Panc1 (cell line): ENCODE measurements around the gene SLC13A3. TPM values are rescaled to one million over a fixed set of nuclear protein-coding genes. Genes with fewer than 3 reads are reported as not detected.

Experiments
- ATAC-seq: fragments of 200-7000 bp; cut with Tn5 transposase; 2 replicates; pipeline ENCODE4 v1.9.1; 2020; ENCODE audit warnings: mild to moderate bottlenecking, moderate library complexity
- BruUV-seq: library from RNA; stranded (reverse); fragments of 400-500 nt; replicated peaks from 2 replicates; lab custom pipeline; 2021; lab: Mats Ljungman, UMichigan
- CTCF ChIA-PET: fragments of 300-600 bp; sonication (Branson Sonifier 250); formaldehyde crosslinking; loops from one replicate; lab custom pipeline; 2022; ENCODE audit warnings: antibody characterized with exemption; lab: Charles Lee
- POLR2A ChIA-PET: fragments of 300-600 bp; sonication (Branson Sonifier 250); formaldehyde crosslinking; loops from one replicate; lab custom pipeline; 2022; ENCODE audit warnings: antibody characterized with exemption; lab: Charles Lee
- DNase-seq: peaks from one replicate; pipeline ENCODE4 v3.0.0-alpha.2; 2010; ENCODE audit warnings: low read depth, low spot score
- H3K27ac ChIP-seq: 2 replicates; pipeline ENCODE4 v1.5.1; 2011; ENCODE audit warnings: mild to moderate bottlenecking, low read length, inconsistent platforms
- H3K27me3 ChIP-seq: fragments of 200-500 bp; sonication (Bioruptor generic); 2 replicates; pipeline ENCODE4 v1.6.0; 2014; ENCODE audit warnings: low read length, inconsistent platforms; ENCODE audit not compliant: control insufficient read depth, insufficient read depth
- H3K36me3 ChIP-seq: fragments of 200-500 bp; sonication (Bioruptor generic); 2 replicates; pipeline ENCODE4 v1.5.1; 2014; ENCODE audit warnings: inconsistent platforms, mild to moderate bottlenecking, low read length, moderate library complexity; ENCODE audit not compliant: control insufficient read depth, insufficient read depth
- H3K4me1 ChIP-seq: 2 replicates; pipeline ENCODE4 v1.5.1; 2011; ENCODE audit warnings: inconsistent platforms, mild to moderate bottlenecking, low read length, moderate library complexity; ENCODE audit not compliant: control insufficient read depth, insufficient read depth
- H3K4me3 ChIP-seq, 2 experiments: 2 replicates each; pipeline ENCODE4 v1.5.1; 2011 to 2012; ENCODE audit warnings: low read depth in 2 of 2, low read length in 2 of 2, mild to moderate bottlenecking in 2 of 2, inconsistent platforms in 1 of 2, moderate library complexity in 1 of 2
- H3K9me3 ChIP-seq: fragments of 200-500 bp; sonication (Bioruptor generic); 2 replicates; pipeline ENCODE4 v1.5.1; 2014; ENCODE audit warnings: low read depth, mild to moderate bottlenecking, inconsistent platforms, low read length, moderate library complexity; ENCODE audit not compliant: control insufficient read depth, insufficient read depth
- POLR2AphosphoS5 ChIP-seq: IDR thresholded peaks from 2 replicates; pipeline ENCODE4 v1.6.1; 2012; ENCODE audit warnings: mild to moderate bottlenecking, low read depth, low read length, moderate library complexity
- SIN3A ChIP-seq: IDR thresholded peaks from 2 replicates; pipeline ENCODE4 v1.6.1; 2012; ENCODE audit warnings: low read depth, mild to moderate bottlenecking, low read length, moderate library complexity, borderline replicate concordance; ENCODE audit not compliant: insufficient read depth
- TCF7L2 ChIP-seq: IDR thresholded peaks from 2 replicates; pipeline ENCODE4 v1.6.1; 2011; ENCODE audit warnings: mild to moderate bottlenecking, low read depth, low read length, inconsistent platforms
- in situ Hi-C: cut with HindIII; loops from 2 replicates; pipeline ENCODE4 v1.10.0; 2016; ENCODE audit warnings: low sequenced_read_pairs, low pct_unique_long_range_greater_than_20kb
- intact Hi-C: fragments of 100-400 bp; cut with micrococcal nuclease; formaldehyde crosslinking; loops from one replicate; pipeline ENCODE4 v1.10.0; 2022; ENCODE audit not compliant: unreplicated experiment
- total RNA-seq: library from RNA; stranded (reverse); gene quantifications from one replicate; pipeline ENCODE4 v1.2.1, GENCODE V29; 2021; ENCODE audit not compliant: unreplicated experiment
- TF ChIP-seq, protein P1 (sequence below): fragments of 450-650 bp; IDR thresholded peaks from 2 replicates; pipeline ENCODE4 v1.5.1; 2017; ENCODE audit warnings: mild to moderate bottlenecking
- TF ChIP-seq, protein P2 (sequence below), 2 experiments: IDR thresholded peaks; 2 replicates each; pipeline ENCODE4 v1.6.1; 2011 to 2012; ENCODE audit warnings: low read depth in 2 of 2, control low read depth in 1 of 2, low read length in 1 of 2, mild to moderate bottlenecking in 1 of 2, moderate library complexity in 1 of 2; ENCODE audit not compliant: insufficient read depth in 1 of 2

The SLC13A3 gene
- total RNA-seq, 1 experiment from 2014 or later: 0.31 TPM

DNA sequence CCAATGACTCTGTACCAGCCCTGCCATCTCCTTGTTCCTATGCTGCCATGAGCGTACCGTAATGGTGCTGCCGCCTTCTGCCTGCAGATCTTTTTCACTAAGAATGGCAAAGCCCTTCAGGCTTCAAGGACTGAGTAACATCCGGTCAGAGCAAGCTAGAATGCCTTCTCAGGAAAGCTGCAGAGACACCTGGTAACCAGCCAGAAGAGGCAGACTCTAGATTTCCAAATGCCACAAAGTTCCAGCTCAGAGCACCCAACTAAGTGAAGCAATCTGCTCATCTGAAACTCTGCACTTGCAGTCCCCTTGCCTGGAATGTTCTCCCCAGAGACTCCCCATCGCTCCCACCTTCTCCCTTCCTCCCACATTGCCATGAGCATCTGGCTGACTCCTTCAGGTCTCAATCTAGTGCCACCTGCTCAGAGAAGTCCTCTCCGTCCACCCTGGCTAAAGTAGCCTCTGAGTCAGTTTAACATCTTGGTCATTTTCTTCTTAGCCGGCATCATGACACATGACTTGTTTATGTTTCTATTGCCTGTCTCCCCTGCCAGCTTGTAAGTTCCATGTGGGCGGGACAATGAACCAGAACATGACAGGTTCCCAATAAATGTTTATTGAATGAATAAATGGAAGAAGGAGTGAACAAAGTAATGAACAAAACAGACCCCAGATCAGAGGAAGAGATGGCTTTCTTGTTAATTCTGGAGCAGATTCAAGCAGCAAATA lies 93.9 kb downstream of the SLC13A3 start:
- no TSS peak for BruUV-seq
- ATAC-seq (no peak), DNase-seq (no peak)
- H3K27ac ChIP-seq: no peak overlapping the region
- TF ChIP-seq SIN3A (no peak), TCF7L2 (no peak), POLR2AphosphoS5 (no peak)
- TF ChIP-seq, protein P1, sequence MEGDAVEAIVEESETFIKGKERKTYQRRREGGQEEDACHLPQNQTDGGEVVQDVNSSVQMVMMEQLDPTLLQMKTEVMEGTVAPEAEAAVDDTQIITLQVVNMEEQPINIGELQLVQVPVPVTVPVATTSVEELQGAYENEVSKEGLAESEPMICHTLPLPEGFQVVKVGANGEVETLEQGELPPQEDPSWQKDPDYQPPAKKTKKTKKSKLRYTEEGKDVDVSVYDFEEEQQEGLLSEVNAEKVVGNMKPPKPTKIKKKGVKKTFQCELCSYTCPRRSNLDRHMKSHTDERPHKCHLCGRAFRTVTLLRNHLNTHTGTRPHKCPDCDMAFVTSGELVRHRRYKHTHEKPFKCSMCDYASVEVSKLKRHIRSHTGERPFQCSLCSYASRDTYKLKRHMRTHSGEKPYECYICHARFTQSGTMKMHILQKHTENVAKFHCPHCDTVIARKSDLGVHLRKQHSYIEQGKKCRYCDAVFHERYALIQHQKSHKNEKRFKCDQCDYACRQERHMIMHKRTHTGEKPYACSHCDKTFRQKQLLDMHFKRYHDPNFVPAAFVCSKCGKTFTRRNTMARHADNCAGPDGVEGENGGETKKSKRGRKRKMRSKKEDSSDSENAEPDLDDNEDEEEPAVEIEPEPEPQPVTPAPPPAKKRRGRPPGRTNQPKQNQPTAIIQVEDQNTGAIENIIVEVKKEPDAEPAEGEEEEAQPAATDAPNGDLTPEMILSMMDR: no peak
- CTCF ChIA-PET: no interaction called here
- H3K9me3 ChIP-seq: no peaks in the 10 kb centered on the region
- in situ Hi-C loops (no loop called here), intact Hi-C loops (no loop called here)
- POLR2A ChIA-PET: no interaction called here
- H3K4me3 ChIP-seq: no peak overlapping the region
- H3K27me3 ChIP-seq: peaks cover 3% of the 10 kb centered on the region
- no peaks in the 10 kb centered on the region for H3K36me3 ChIP-seq
- H3K4me1 ChIP-seq: peaks cover 2% of the 10 kb centered on the region; the same call in 1 of the 2 replicates

DNA sequence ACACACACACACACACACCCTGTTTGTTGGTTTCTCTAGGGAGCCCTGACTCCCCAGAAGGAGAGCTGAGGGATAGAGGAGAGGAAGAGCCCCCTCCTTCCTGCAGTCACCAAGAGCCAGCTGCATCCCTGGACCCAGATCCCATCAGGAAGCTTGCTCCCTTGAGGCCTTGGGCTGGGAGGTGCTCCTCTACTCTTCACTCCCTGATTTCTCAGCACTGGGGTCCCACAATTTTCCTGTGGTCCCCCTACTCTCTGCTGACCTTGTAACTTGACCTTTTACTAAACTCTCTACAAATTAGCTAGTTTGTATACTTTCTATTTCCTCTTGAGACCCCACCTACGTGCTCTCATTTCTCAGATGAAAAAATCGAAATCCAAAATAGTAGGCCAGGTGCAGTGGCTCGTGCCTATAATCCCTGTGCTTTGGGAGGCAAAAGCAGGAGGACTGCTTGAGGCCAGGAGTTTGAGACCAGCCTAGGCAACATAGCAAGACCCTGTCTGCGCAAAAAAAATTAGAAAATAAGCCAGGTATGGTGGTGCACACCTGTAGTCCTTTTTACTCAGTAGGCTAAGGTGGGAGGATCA lies 95.8 kb downstream of the SLC13A3 start:
- ChIA-PET POLR2A (no interaction called here), CTCF (no interaction called here)
- DNase-seq (no peak), ATAC-seq (no peak)
- no TSS peak for BruUV-seq
- H3K9me3 ChIP-seq: no peaks in the 10 kb centered on the region
- in situ Hi-C loops (no loop called here), intact Hi-C loops (no loop called here)
- no peaks in the 10 kb centered on the region for H3K36me3 ChIP-seq
- peaks cover 3% of the 10 kb centered on the region for H3K27me3 ChIP-seq
- no peak overlapping the region for H3K27ac ChIP-seq
- H3K4me3 ChIP-seq: no peak overlapping the region
- no peak for TF ChIP-seq POLR2AphosphoS5
- no peak for TF ChIP-seq SIN3A
- TF ChIP-seq, protein P1: no peak
- TF ChIP-seq TCF7L2: no peak
- TF ChIP-seq, protein P2, sequence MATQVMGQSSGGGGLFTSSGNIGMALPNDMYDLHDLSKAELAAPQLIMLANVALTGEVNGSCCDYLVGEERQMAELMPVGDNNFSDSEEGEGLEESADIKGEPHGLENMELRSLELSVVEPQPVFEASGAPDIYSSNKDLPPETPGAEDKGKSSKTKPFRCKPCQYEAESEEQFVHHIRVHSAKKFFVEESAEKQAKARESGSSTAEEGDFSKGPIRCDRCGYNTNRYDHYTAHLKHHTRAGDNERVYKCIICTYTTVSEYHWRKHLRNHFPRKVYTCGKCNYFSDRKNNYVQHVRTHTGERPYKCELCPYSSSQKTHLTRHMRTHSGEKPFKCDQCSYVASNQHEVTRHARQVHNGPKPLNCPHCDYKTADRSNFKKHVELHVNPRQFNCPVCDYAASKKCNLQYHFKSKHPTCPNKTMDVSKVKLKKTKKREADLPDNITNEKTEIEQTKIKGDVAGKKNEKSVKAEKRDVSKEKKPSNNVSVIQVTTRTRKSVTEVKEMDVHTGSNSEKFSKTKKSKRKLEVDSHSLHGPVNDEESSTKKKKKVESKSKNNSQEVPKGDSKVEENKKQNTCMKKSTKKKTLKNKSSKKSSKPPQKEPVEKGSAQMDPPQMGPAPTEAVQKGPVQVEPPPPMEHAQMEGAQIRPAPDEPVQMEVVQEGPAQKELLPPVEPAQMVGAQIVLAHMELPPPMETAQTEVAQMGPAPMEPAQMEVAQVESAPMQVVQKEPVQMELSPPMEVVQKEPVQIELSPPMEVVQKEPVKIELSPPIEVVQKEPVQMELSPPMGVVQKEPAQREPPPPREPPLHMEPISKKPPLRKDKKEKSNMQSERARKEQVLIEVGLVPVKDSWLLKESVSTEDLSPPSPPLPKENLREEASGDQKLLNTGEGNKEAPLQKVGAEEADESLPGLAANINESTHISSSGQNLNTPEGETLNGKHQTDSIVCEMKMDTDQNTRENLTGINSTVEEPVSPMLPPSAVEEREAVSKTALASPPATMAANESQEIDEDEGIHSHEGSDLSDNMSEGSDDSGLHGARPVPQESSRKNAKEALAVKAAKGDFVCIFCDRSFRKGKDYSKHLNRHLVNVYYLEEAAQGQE (IDR thresholded peaks at IDR 0.05; ENCODE audit: insufficient read depth in 1 of 2, low read depth in 2 of 2, low read length in 1 of 2): no peak
- H3K4me1 ChIP-seq: no peaks in the 10 kb centered on the region
